Endodermal cell (in vitro differentiated cells): ENCODE data around the gene TEAD3. TPM values are rescaled to one million over a fixed set of nuclear protein-coding genes. Genes with fewer than 3 reads are reported as not detected.
"Not testable (repeated sequence)": the region's sequence is repeated elsewhere in the genome, so short reads cannot be mapped to it uniquely, and the experiment has no call there.

Source experiments
- DNase-seq: peaks from one replicate; pipeline ENCODE4 v3.0.0-alpha.2; 2017
- H3K27ac ChIP-seq: 2 replicates; pipeline ENCODE4 v1.5.1; 2013; ENCODE audit warnings: mild to moderate bottlenecking, low read depth, low read length, moderate library complexity
- H3K27me3 ChIP-seq: 2 replicates; pipeline ENCODE4 v1.6.1; 2013; ENCODE audit warnings: mild to moderate bottlenecking, low read length, moderate library complexity; ENCODE audit not compliant: insufficient read depth, control insufficient read depth, poor library complexity, severe bottlenecking
- H3K36me3 ChIP-seq: 2 replicates; pipeline ENCODE4 v1.7.0; 2013; ENCODE audit warnings: mild to moderate bottlenecking, low read length, moderate library complexity; ENCODE audit not compliant: control insufficient read depth, insufficient read depth
- H3K4me1 ChIP-seq: one replicate; pipeline ENCODE4 v1.7.0; 2013; ENCODE audit warnings: low read length; ENCODE audit not compliant: control insufficient read depth, insufficient read depth
- H3K4me3 ChIP-seq: 2 replicates; pipeline ENCODE4 v1.5.1; 2013; ENCODE audit warnings: mild to moderate bottlenecking, low read length, moderate library complexity
- H3K9ac ChIP-seq: 2 replicates; pipeline ENCODE4 v1.6.1; 2013; ENCODE audit warnings: mild to moderate bottlenecking, low read length, moderate library complexity; ENCODE audit not compliant: poor library complexity, severe bottlenecking; ENCODE audit errors: extremely low read depth
- H3K9me3 ChIP-seq: 2 replicates; pipeline ENCODE4 v1.6.1; 2013; ENCODE audit warnings: mild to moderate bottlenecking, low read length, moderate library complexity; ENCODE audit not compliant: control insufficient read depth
- H3K27ac Mint-ChIP-seq: 2 replicates; pipeline ENCODE4 v1.8.0; 2020; ENCODE audit warnings: mixed read lengths
- H3K27me3 Mint-ChIP-seq: 2 replicates; pipeline ENCODE4 v1.8.0; 2021; ENCODE audit warnings: mild to moderate bottlenecking, mixed read lengths; ENCODE audit not compliant: insufficient read depth
- H3K36me3 Mint-ChIP-seq: 2 replicates; pipeline ENCODE4 v1.8.0; 2020; ENCODE audit warnings: low read depth, mixed read lengths
- H3K4me1 Mint-ChIP-seq: 2 replicates; pipeline ENCODE4 v1.8.0; 2020; ENCODE audit warnings: mixed read lengths
- H3K4me3 Mint-ChIP-seq: 2 replicates; pipeline ENCODE4 v1.8.0; 2020; ENCODE audit warnings: mild to moderate bottlenecking, moderate library complexity, mixed read lengths
- H3K9me3 Mint-ChIP-seq: 2 replicates; pipeline ENCODE4 v1.8.0; 2020; ENCODE audit warnings: mild to moderate bottlenecking, mixed read lengths
- CTCF ChIP-seq: fragments of 200-600 bp; sonication (generic); conservative IDR thresholded peaks from 2 replicates; pipeline ENCODE4 v1.5.0; 2021; ENCODE audit warnings: antibody characterized with exemption, mild to moderate bottlenecking
- whole genome bisulfite sequencing, 2 experiments: methylation state at CpG; one replicate each; pipeline versions ENCODE4 v1.1.5 to v1.1.7; 2013; ENCODE audit warnings: missing lambda C conversion rate in 2 of 2, mixed read lengths in 1 of 2; ENCODE audit not compliant: insufficient coverage in 1 of 2, insufficient read length in 1 of 2; 5-methylcytosine and 5-hydroxymethylcytosine counted together
- total RNA-seq, 2 donors: library from RNA; stranded (reverse); fragmentation: NEBNext Ultra II Directional in 1 of 2; extraction: Animal tissue kit (Norgen Biotek cat#: 25700) in 1 of 2; gene quantifications; 2 replicates in 1 of 2; 3 replicates in 1 of 2; pipeline ENCODE4 v1.2.1, GENCODE V29; 2021

Gene TEAD3
- total RNA-seq, 2 donors from 2014 or later, result 22.7 to 29.2 TPM

GRCh38 chr6:35441205-35441604 lies 55.7 kb downstream of the TEAD3 start:
- no peak overlapping the region for H3K27ac Mint-ChIP-seq
- H3K27me3 ChIP-seq, result no peaks in the 10 kb centered on the region
- no peaks in the 10 kb centered on the region for H3K27me3 Mint-ChIP-seq
- no peak for TF ChIP-seq CTCF
- H3K9ac ChIP-seq, result no peak overlapping the region
- no peaks in the 10 kb centered on the region for H3K36me3 ChIP-seq
- WGBS, 2 experiments, result 72 to 81% methylated on average over 3 of the region's 3 CpGs
- no peak overlapping the region for H3K4me3 Mint-ChIP-seq
- H3K36me3 Mint-ChIP-seq, result no peaks in the 10 kb centered on the region
- H3K4me3 ChIP-seq, result no peak overlapping the region
- no peak for DNase-seq
- no peaks in the 10 kb centered on the region for H3K4me1 Mint-ChIP-seq
- H3K9me3 Mint-ChIP-seq, result no peaks in the 10 kb centered on the region
- H3K9me3 ChIP-seq, result no peaks in the 10 kb centered on the region
- H3K27ac ChIP-seq, result no peak overlapping the region
- no peaks in the 10 kb centered on the region for H3K4me1 ChIP-seq

GRCh38 chr6:35439308-35439707 lies 57.6 kb downstream of the TEAD3 start:
- WGBS, 2 experiments, result 58% methylated on average over 2 to 3 of the region's 3 CpGs
- H3K9me3 Mint-ChIP-seq, result no peaks in the 10 kb centered on the region
- Histone ChIP-seq H3K4me1 (peaks cover 5% of the 10 kb centered on the region), H3K36me3 (no peaks in the 10 kb centered on the region), H3K27ac (no peak overlapping the region), H3K27me3 (no peaks in the 10 kb centered on the region), H3K9me3 (no peaks in the 10 kb centered on the region), H3K9ac (no peak overlapping the region), H3K4me3 (no peak overlapping the region)
- peak; percentile 15 for TF ChIP-seq CTCF
- H3K36me3 Mint-ChIP-seq, result no peaks in the 10 kb centered on the region
- H3K27ac Mint-ChIP-seq, result no peak overlapping the region
- no peak for DNase-seq
- peaks cover 9% of the 10 kb centered on the region for H3K4me1 Mint-ChIP-seq
- H3K27me3 Mint-ChIP-seq, result no peaks in the 10 kb centered on the region
- no peak overlapping the region for H3K4me3 Mint-ChIP-seq

GRCh38 chr6:35438378-35439065 lies 58.4 kb downstream of the TEAD3 start:
- H3K27ac ChIP-seq, H3K27me3 Mint-ChIP-seq, H3K9me3 ChIP-seq, H3K9ac ChIP-seq, H3K4me1 ChIP-seq, H3K36me3 ChIP-seq, H3K9me3 Mint-ChIP-seq, H3K4me3 Mint-ChIP-seq, H3K4me1 Mint-ChIP-seq, H3K4me3 ChIP-seq, H3K36me3 Mint-ChIP-seq, H3K27me3 ChIP-seq, DNase-seq, H3K27ac Mint-ChIP-seq: not testable (repeated sequence)
- WGBS, 2 experiments, result 95% methylated on average over 6 of the region's 7 CpGs; no CpG with 5 or more reads in 1 of the 2 experiments
